ENCODE data around the gene MAGEA3. TPM values are rescaled to one million over a fixed set of nuclear protein-coding genes. Genes with fewer than 3 reads are reported as not detected.
"Not testable (repeated sequence)": the region's sequence is repeated elsewhere in the genome, so short reads cannot be mapped to it uniquely, and the experiment has no call there.

The MAGEA3 gene
- total and polyA plus RNA-seq, 2 donors (not counting 1 experiment from before 2014, with no cell fraction given), result not detected

DNA sequence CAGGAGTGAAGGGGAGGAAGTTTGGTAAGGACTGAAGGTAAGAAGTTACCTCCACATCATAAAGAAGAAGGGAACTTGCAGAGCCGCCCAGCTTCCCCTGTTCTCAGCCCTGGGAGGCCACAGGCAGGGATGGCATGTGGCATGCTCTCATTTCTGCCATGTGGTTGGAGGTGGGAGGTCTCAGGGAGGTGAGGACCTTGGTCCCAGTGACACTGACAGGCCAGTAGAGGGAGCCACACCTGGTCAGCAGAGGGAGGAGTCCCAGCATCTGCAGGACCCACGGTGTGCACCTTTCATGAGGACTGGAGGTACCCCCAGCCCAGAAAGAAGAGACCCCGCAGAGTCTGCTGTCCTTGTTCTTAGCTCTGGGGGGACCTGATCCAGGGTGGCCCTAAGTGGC is 17.6 kb upstream of the MAGEA3 start:
- intact Hi-C loops (cut with micrococcal nuclease); CTCF ChIA-PET; H3K9me3 Mint-ChIP-seq (ENCODE audit: insufficient read depth); H3K27ac ChIP-seq (ENCODE audit: low read length in 2 of 2); H3K27me3 Mint-ChIP-seq; H3K27ac Mint-ChIP-seq; H4K20me1 ChIP-seq (ENCODE audit: control insufficient read depth, insufficient read depth, low read length, poor library complexity, severe bottlenecking); ATAC-seq (ENCODE audit: low read depth); H3K4me2 ChIP-seq (replicated peaks; ENCODE audit: low read depth, low read length, poor library complexity, severe bottlenecking); H3K4me3 ChIP-seq (ENCODE audit: control extremely low read depth in 1 of 5, extremely low read depth in 1 of 5, insufficient read depth in 1 of 5, low read depth in 2 of 5, low read length in 4 of 5); H3K9ac ChIP-seq (ENCODE audit: low read length); H3K36me3 ChIP-seq (replicated peaks in 1 of 2; ENCODE audit: control extremely low read depth in 1 of 2, control insufficient read depth in 1 of 2, extremely low read depth in 1 of 2, insufficient read depth in 2 of 2, low read length in 1 of 2); H3K27me3 ChIP-seq (replicated peaks in 1 of 4; ENCODE audit: control extremely low read depth in 1 of 4, control insufficient read depth in 3 of 4, insufficient read depth in 4 of 4, low read length in 3 of 4); H3K4me1 Mint-ChIP-seq; DNase-seq; H3K79me2 ChIP-seq (ENCODE audit: control insufficient read depth, insufficient read depth, low read length); H3K4me3 Mint-ChIP-seq; POLR2A ChIA-PET; H2AFZ ChIP-seq (ENCODE audit: insufficient read depth, low read depth, low read length, poor library complexity, severe bottlenecking); H3K9me3 ChIP-seq (ENCODE audit: control extremely low read depth in 1 of 3, control insufficient read depth in 2 of 3, insufficient read depth in 1 of 3, low read length in 2 of 3); H3K4me1 ChIP-seq (ENCODE audit: control insufficient read depth in 2 of 2, insufficient read depth in 2 of 2, low read length in 2 of 2): not testable (repeated sequence)
- no CpG with 5 or more reads among the region's 3 CpGs for WGBS (ENCODE audit: insufficient coverage)

GRCh38 chrX:152700390-152700789 is 1.8 kb downstream of the MAGEA3 start:
- H3K27ac Mint-ChIP-seq; H3K9me3 ChIP-seq (ENCODE audit: control extremely low read depth in 1 of 3, control insufficient read depth in 2 of 3, insufficient read depth in 1 of 3, low read length in 2 of 3); ATAC-seq (ENCODE audit: low read depth); H3K27me3 ChIP-seq (replicated peaks in 1 of 4; ENCODE audit: control extremely low read depth in 1 of 4, control insufficient read depth in 3 of 4, insufficient read depth in 4 of 4, low read length in 3 of 4); H3K4me3 ChIP-seq (ENCODE audit: control extremely low read depth in 1 of 5, extremely low read depth in 1 of 5, insufficient read depth in 1 of 5, low read depth in 2 of 5, low read length in 4 of 5); H3K9ac ChIP-seq (ENCODE audit: low read length); H3K36me3 ChIP-seq (replicated peaks in 1 of 2; ENCODE audit: control extremely low read depth in 1 of 2, control insufficient read depth in 1 of 2, extremely low read depth in 1 of 2, insufficient read depth in 2 of 2, low read length in 1 of 2); CTCF ChIA-PET; H3K27ac ChIP-seq (ENCODE audit: low read length in 2 of 2); H3K4me2 ChIP-seq (replicated peaks; ENCODE audit: low read depth, low read length, poor library complexity, severe bottlenecking); H2AFZ ChIP-seq (ENCODE audit: insufficient read depth, low read depth, low read length, poor library complexity, severe bottlenecking); POLR2A ChIA-PET; DNase-seq; H3K4me1 ChIP-seq (ENCODE audit: control insufficient read depth in 2 of 2, insufficient read depth in 2 of 2, low read length in 2 of 2); H3K27me3 Mint-ChIP-seq; H3K9me3 Mint-ChIP-seq (ENCODE audit: insufficient read depth); H4K20me1 ChIP-seq (ENCODE audit: control insufficient read depth, insufficient read depth, low read length, poor library complexity, severe bottlenecking); H3K4me3 Mint-ChIP-seq; H3K4me1 Mint-ChIP-seq; intact Hi-C loops (cut with micrococcal nuclease); H3K79me2 ChIP-seq (ENCODE audit: control insufficient read depth, insufficient read depth, low read length): not testable (repeated sequence)
- WGBS (ENCODE audit: insufficient coverage), result no CpG with 5 or more reads among the region's 5 CpGs

- H3K4me3 Mint-ChIP-seq; H3K36me3 ChIP-seq (replicated peaks in 1 of 2; ENCODE audit: control extremely low read depth in 1 of 2, control insufficient read depth in 1 of 2, extremely low read depth in 1 of 2, insufficient read depth in 2 of 2, low read length in 1 of 2); H3K4me1 ChIP-seq (ENCODE audit: control insufficient read depth in 2 of 2, insufficient read depth in 2 of 2, low read length in 2 of 2); H3K27ac Mint-ChIP-seq; H3K9me3 Mint-ChIP-seq (ENCODE audit: insufficient read depth); DNase-seq; H2AFZ ChIP-seq (ENCODE audit: insufficient read depth, low read depth, low read length, poor library complexity, severe bottlenecking); H4K20me1 ChIP-seq (ENCODE audit: control insufficient read depth, insufficient read depth, low read length, poor library complexity, severe bottlenecking); H3K4me3 ChIP-seq (ENCODE audit: control extremely low read depth in 1 of 5, extremely low read depth in 1 of 5, insufficient read depth in 1 of 5, low read depth in 2 of 5, low read length in 4 of 5); H3K9ac ChIP-seq (ENCODE audit: low read length); POLR2A ChIA-PET; H3K9me3 ChIP-seq (ENCODE audit: control extremely low read depth in 1 of 3, control insufficient read depth in 2 of 3, insufficient read depth in 1 of 3, low read length in 2 of 3); H3K4me2 ChIP-seq (replicated peaks; ENCODE audit: low read depth, low read length, poor library complexity, severe bottlenecking); intact Hi-C loops (cut with micrococcal nuclease); ATAC-seq (ENCODE audit: low read depth); H3K27ac ChIP-seq (ENCODE audit: low read length in 2 of 2); H3K4me1 Mint-ChIP-seq; H3K79me2 ChIP-seq (ENCODE audit: control insufficient read depth, insufficient read depth, low read length); CTCF ChIA-PET; H3K27me3 ChIP-seq (replicated peaks in 1 of 4; ENCODE audit: control extremely low read depth in 1 of 4, control insufficient read depth in 3 of 4, insufficient read depth in 4 of 4, low read length in 3 of 4); H3K27me3 Mint-ChIP-seq: not testable (repeated sequence)
- 86% methylated on average over 1 of the region's 7 CpGs for WGBS (ENCODE audit: insufficient coverage)
These were observed 7.9 kb downstream of the MAGEA3 start for GRCh38 chrX:152706500-152706899.

DNA sequence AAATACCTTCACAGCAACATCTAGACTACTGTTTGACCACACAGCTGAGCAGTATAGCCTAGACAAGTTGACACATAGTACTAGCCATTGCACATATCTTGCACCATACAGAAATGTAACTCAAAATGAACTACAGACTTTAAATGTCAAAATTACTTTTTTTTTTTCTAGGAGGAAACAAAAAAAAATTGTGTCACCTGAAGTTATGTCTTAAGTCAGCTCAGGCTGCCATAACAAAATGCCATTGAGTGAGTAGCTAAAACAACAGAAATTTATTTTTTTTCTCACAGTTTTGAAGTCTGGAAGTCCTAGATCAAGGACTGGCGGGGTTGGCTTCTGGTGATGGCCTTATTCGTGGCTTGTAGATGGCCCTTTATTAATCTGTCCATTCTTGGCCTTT is 10.6 kb downstream of the MAGEA3 start, which contains the start of gene CSAG2:
Gene CSAG2 (minus strand): TSS at position 101 of the 400 bp plus-strand sequence. CDS start 161 bp downstream, outside the sequence.
- WGBS (ENCODE audit: insufficient coverage), result no CpG with 5 or more reads among the region's 2 CpGs
- H4K20me1 ChIP-seq (ENCODE audit: control insufficient read depth, insufficient read depth, low read length, poor library complexity, severe bottlenecking); DNase-seq; H3K27ac ChIP-seq (ENCODE audit: low read length in 2 of 2); H3K4me1 Mint-ChIP-seq; CTCF ChIA-PET; H3K36me3 ChIP-seq (replicated peaks in 1 of 2; ENCODE audit: control extremely low read depth in 1 of 2, control insufficient read depth in 1 of 2, extremely low read depth in 1 of 2, insufficient read depth in 2 of 2, low read length in 1 of 2); POLR2A ChIA-PET; H3K4me1 ChIP-seq (ENCODE audit: control insufficient read depth in 2 of 2, insufficient read depth in 2 of 2, low read length in 2 of 2); H2AFZ ChIP-seq (ENCODE audit: insufficient read depth, low read depth, low read length, poor library complexity, severe bottlenecking); H3K9me3 ChIP-seq (ENCODE audit: control extremely low read depth in 1 of 3, control insufficient read depth in 2 of 3, insufficient read depth in 1 of 3, low read length in 2 of 3); H3K27me3 ChIP-seq (replicated peaks in 1 of 4; ENCODE audit: control extremely low read depth in 1 of 4, control insufficient read depth in 3 of 4, insufficient read depth in 4 of 4, low read length in 3 of 4); H3K4me2 ChIP-seq (replicated peaks; ENCODE audit: low read depth, low read length, poor library complexity, severe bottlenecking); H3K27ac Mint-ChIP-seq; ATAC-seq (ENCODE audit: low read depth); H3K4me3 ChIP-seq (ENCODE audit: control extremely low read depth in 1 of 5, extremely low read depth in 1 of 5, insufficient read depth in 1 of 5, low read depth in 2 of 5, low read length in 4 of 5); H3K9ac ChIP-seq (ENCODE audit: low read length); intact Hi-C loops (cut with micrococcal nuclease); H3K27me3 Mint-ChIP-seq; H3K79me2 ChIP-seq (ENCODE audit: control insufficient read depth, insufficient read depth, low read length); H3K4me3 Mint-ChIP-seq; H3K9me3 Mint-ChIP-seq (ENCODE audit: insufficient read depth): not testable (repeated sequence)

All from B cell (primary cell).